Activated naive CD8-positive, alpha-beta T cell treated with anti-CD3 and anti-CD28 coated beads for 36 hours (primary cell): Measurements from ENCODE around the gene MREG. TPM values are rescaled to one million over a fixed set of nuclear protein-coding genes. Genes with fewer than 3 reads are reported as not detected.
"Not testable (repeated sequence)": the region's sequence is repeated elsewhere in the genome, so short reads cannot be mapped to it uniquely, and the experiment has no call there.

Source experiments
- DNase-seq: peaks from one replicate; pipeline ENCODE4 v3.0.0; 2021
- H3K27ac Mint-ChIP-seq: one replicate; pipeline ENCODE4 v1.8.0; 2022; ENCODE audit warnings: mild to moderate bottlenecking, moderate library complexity, mixed read lengths
- H3K27me3 Mint-ChIP-seq: one replicate; pipeline ENCODE4 v1.8.0; 2022; ENCODE audit warnings: mild to moderate bottlenecking, mixed read lengths
- H3K36me3 Mint-ChIP-seq: one replicate; pipeline ENCODE4 v1.8.0; 2021; ENCODE audit warnings: mild to moderate bottlenecking, mixed read lengths
- H3K4me1 Mint-ChIP-seq: one replicate; pipeline ENCODE4 v1.8.0; 2021; ENCODE audit warnings: mixed read lengths
- H3K4me3 Mint-ChIP-seq: one replicate; pipeline ENCODE4 v1.8.0; 2022; ENCODE audit warnings: mild to moderate bottlenecking, moderate library complexity, mixed read lengths
- H3K9me3 Mint-ChIP-seq: one replicate; pipeline ENCODE4 v1.8.0; 2022; ENCODE audit warnings: mixed read lengths
- total RNA-seq, 2 experiments: library from RNA; stranded (reverse); gene quantifications; one replicate each; pipeline ENCODE4 v1.2.3, GENCODE V29; 2021

MREG gene
- total RNA-seq, 2 experiments from 2014 or later: 10.8 to 12.1 TPM

- no peak overlapping the region for H3K4me3 Mint-ChIP-seq
- no peak for DNase-seq
- H3K27ac Mint-ChIP-seq: no peak overlapping the region
- H3K4me1 Mint-ChIP-seq: peaks cover 4% of the 10 kb centered on the region
- H3K27me3 Mint-ChIP-seq: no peaks in the 10 kb centered on the region
- H3K36me3 Mint-ChIP-seq: peaks cover 34% of the 10 kb centered on the region
- peaks cover 15% of the 10 kb centered on the region for H3K9me3 Mint-ChIP-seq
Measured at GRCh38 chr2:215983581-215984351, 29.6 kb downstream of the MREG start.

GRCh38 chr2:215982465-215982875 lies 30.9 kb downstream of the MREG start:
- no peaks in the 10 kb centered on the region for H3K27me3 Mint-ChIP-seq
- peaks cover 38% of the 10 kb centered on the region for H3K36me3 Mint-ChIP-seq
- no peak overlapping the region for H3K27ac Mint-ChIP-seq
- peaks cover 4% of the 10 kb centered on the region for H3K4me1 Mint-ChIP-seq
- no peak overlapping the region for H3K4me3 Mint-ChIP-seq
- DNase-seq: no peak
- H3K9me3 Mint-ChIP-seq: peaks cover 15% of the 10 kb centered on the region

- Mint-ChIP-seq H3K36me3 (peaks cover 26% of the 10 kb centered on the region), H3K4me3 (no peak overlapping the region), H3K4me1 (peaks cover 4% of the 10 kb centered on the region), H3K27me3 (no peaks in the 10 kb centered on the region), H3K9me3 (peaks cover 8% of the 10 kb centered on the region), H3K27ac (no peak overlapping the region)
- no peak for DNase-seq
Measured at GRCh38 chr2:215981115-215981514, 32.2 kb downstream of the MREG start.

GRCh38 chr2:215979620-215980019 lies 33.7 kb downstream of the MREG start:
- Mint-ChIP-seq H3K27ac (no peak overlapping the region), H3K9me3 (peaks cover 8% of the 10 kb centered on the region), H3K4me3 (no peak overlapping the region), H3K27me3 (no peaks in the 10 kb centered on the region), H3K36me3 (peaks cover 20% of the 10 kb centered on the region), H3K4me1 (peaks cover 6% of the 10 kb centered on the region)
- no peak for DNase-seq

GRCh38 chr2:215974700-215975429 lies 38.5 kb downstream of the MREG start:
- Mint-ChIP-seq H3K27ac (no peak overlapping the region), H3K36me3 (peaks cover 26% of the 10 kb centered on the region), H3K9me3 (peaks cover 3% of the 10 kb centered on the region), H3K4me3 (no peak overlapping the region), H3K4me1 (peaks cover 14% of the 10 kb centered on the region), H3K27me3 (no peaks in the 10 kb centered on the region)
- no peak for DNase-seq

- Mint-ChIP-seq H3K4me1 (peaks cover 14% of the 10 kb centered on the region), H3K27me3 (no peaks in the 10 kb centered on the region), H3K27ac (no peak overlapping the region), H3K36me3 (peaks cover 25% of the 10 kb centered on the region), H3K4me3 (no peak overlapping the region), H3K9me3 (peaks cover 3% of the 10 kb centered on the region)
- DNase-seq: no peak
Measured at GRCh38 chr2:215973954-215974699, 39.2 kb downstream of the MREG start.

DNA sequence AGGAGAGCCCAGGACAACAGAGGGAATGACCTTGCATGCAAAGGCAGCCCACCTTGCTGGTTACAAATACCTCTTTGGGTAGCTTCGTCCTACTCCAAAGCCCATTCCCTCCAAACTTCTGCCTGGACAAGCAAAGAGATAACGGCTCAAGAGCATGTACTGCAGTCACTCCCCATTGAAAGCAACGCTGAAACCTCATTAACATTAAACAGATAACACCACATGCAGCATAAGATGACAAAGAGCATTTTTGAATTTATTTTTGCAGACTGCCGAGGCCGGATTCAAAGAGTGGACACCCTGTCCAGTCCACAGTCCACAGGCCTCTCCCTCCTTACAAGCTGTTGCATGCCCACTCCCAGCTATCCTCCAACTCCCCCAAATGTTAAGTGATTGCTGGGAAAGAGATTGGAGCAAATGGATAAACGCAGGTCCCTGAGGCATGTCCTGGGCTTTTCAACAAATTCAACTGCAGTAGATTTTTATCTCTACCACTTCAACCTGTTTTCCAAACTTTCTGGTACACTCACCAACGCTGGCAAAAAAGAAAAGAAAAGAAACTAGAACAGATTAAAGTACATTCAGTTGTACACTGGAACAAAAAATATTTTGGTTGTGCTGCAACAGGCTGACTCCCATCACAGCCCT lies 40.1 kb downstream of the MREG start:
- peaks cover 17% of the 10 kb centered on the region for H3K4me1 Mint-ChIP-seq
- no peak overlapping the region for H3K4me3 Mint-ChIP-seq

DNA sequence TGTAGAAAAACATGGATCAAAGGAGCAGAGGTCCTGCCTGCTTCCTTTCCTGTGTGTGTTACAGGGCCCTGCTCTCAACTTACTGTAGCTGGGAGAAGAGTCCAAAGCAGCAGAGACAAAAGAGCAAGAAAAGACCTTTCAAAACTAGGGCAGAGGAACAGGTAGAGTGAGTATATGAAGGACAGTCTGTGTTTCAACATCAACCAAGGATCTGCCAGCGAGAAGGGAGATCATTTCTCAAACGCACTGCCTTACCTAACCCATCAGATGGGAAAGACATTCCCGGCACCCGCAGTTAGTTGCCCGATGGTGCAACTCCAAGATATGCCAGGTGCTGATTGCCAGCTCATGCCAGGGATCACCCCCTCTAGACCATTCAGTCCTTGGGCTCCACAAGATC lies 41.7 kb downstream of the MREG start:
- Mint-ChIP-seq H3K27ac (no peak overlapping the region), H3K4me3 (no peak overlapping the region), H3K27me3 (no peaks in the 10 kb centered on the region), H3K36me3 (peaks cover 22% of the 10 kb centered on the region), H3K4me1 (peaks cover 21% of the 10 kb centered on the region), H3K9me3 (peaks cover 3% of the 10 kb centered on the region)
- no peak for DNase-seq

More for the DNA sequence above, 40.1 kb downstream of the MREG start:
- peaks cover 23% of the 10 kb centered on the region for H3K36me3 Mint-ChIP-seq
- no peak for DNase-seq
- peaks cover 3% of the 10 kb centered on the region for H3K9me3 Mint-ChIP-seq
- H3K27me3 Mint-ChIP-seq: no peaks in the 10 kb centered on the region
- no peak overlapping the region for H3K27ac Mint-ChIP-seq

DNA sequence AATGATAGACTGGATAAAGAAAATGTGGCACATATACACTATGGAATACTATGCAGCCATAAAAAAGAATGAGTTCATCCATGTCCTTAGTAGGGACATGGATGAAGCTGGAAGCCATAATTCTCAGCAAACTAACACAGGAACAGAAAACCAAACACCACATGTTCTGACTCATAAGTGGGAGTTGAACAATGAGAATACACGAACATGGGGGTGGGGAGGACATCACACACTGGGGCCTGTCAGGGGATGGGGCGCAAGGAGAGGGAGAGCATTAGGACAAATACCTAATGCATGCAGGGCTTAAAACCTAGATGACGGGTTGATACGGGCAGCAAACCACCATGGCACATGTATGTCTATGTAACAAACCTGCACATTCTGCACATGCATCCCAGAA lies 42.5 kb downstream of the MREG start:
- peaks cover 21% of the 10 kb centered on the region for H3K4me1 Mint-ChIP-seq
- not testable (repeated sequence) for H3K27me3 Mint-ChIP-seq, H3K4me3 Mint-ChIP-seq, H3K27ac Mint-ChIP-seq, DNase-seq, H3K9me3 Mint-ChIP-seq
- peaks cover 22% of the 10 kb centered on the region for H3K36me3 Mint-ChIP-seq

DNA sequence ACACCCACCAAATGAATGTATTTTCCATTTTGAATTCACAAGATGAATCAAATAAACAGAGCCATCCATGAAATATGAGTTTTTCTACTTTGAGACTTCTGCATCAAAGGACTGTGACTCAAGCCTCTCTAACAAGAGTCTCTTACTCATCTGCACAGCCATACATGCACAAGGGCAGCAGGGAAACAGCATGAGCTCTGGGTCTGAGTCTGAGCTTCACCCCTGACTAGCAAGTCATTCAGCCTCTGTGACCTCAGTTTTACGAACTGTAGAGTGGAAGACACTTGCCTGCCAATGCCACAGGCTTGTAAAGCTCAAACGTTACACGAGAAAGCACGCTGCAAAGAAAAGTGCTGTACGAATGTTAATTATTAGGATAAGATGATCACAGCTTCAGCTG lies 42.9 kb downstream of the MREG start:
- H3K27me3 Mint-ChIP-seq: no peaks in the 10 kb centered on the region
- H3K4me1 Mint-ChIP-seq: peaks cover 25% of the 10 kb centered on the region
- H3K9me3 Mint-ChIP-seq: peaks cover 3% of the 10 kb centered on the region
- H3K4me3 Mint-ChIP-seq: no peak overlapping the region
- no peak for DNase-seq
- peaks cover 22% of the 10 kb centered on the region for H3K36me3 Mint-ChIP-seq
- no peak overlapping the region for H3K27ac Mint-ChIP-seq

- no peak for DNase-seq
- Mint-ChIP-seq H3K9me3 (peaks cover 3% of the 10 kb centered on the region), H3K4me1 (peaks cover 24% of the 10 kb centered on the region), H3K27ac (no peak overlapping the region), H3K27me3 (no peaks in the 10 kb centered on the region), H3K4me3 (no peak overlapping the region), H3K36me3 (peaks cover 22% of the 10 kb centered on the region)
Measured at GRCh38 chr2:215969131-215969841, 44.1 kb downstream of the MREG start.

DNA sequence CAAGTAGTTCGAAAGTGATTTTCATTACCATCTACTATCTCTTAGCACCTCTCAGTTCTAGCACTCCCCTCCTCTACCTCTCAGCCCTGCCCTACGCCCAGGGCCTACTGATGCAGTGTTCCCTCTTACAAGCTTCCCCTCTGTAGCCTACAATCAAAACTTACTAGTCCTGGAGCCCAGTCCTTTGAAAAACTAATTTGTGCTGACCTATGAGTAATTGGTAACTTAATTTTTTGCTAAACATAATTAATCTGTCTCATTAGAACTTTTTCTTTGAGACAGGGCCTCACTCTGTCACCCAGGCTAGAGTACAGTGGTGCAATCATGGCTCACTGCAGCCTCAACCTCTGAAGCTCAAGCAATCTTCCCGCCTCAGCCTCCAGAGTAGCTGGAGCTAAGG lies 44.9 kb downstream of the MREG start:
- Mint-ChIP-seq H3K27me3 (no peaks in the 10 kb centered on the region), H3K9me3 (peaks cover 3% of the 10 kb centered on the region), H3K36me3 (peaks cover 22% of the 10 kb centered on the region), H3K4me1 (peaks cover 24% of the 10 kb centered on the region), H3K4me3 (no peak overlapping the region), H3K27ac (no peak overlapping the region)
- DNase-seq: no peak

DNA sequence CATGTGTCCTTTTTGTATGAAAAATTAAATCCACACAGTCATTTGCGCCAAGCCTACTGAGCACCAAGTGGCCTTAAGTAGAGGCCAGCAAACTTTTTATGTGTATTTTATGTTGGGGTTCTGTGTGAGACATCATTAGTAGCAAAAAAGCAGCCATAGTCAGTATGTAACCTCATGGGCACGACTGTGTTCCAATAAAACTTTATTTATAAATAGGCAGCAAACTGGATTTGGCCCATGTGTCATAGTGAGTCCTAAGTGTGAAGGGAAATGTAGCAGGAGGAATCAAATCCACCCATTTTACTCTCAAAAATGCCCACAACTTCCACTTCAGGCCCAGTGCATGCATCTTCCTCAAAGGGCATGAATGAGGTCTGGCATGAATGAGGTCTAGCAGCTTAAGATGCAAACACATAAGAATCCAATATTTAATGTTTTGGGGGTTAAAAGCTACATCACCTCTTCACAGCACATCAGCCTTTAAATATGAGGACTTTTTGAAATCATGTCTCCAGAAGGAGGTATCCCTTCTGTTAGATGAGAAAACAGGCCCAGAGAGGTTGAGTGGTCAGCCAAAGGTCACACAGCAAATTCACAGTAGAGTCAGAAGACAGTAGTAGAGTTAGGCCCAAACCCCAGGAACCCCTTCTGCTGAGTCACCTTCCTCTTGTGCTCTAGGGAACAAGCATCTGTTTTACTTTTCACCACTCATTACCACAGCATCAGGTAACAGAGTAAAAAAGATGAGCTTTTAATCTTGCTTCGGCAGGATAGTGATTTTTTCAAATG lies 45.6 kb downstream of the MREG start:
- peaks cover 20% of the 10 kb centered on the region for H3K36me3 Mint-ChIP-seq
- no peak for DNase-seq
- H3K9me3 Mint-ChIP-seq: peaks cover 3% of the 10 kb centered on the region
- H3K27ac Mint-ChIP-seq: no peak overlapping the region
- peaks cover 24% of the 10 kb centered on the region for H3K4me1 Mint-ChIP-seq
- no peak overlapping the region for H3K4me3 Mint-ChIP-seq
- H3K27me3 Mint-ChIP-seq: no peaks in the 10 kb centered on the region

GRCh38 chr2:215966951-215967350 lies 46.4 kb downstream of the MREG start:
- Mint-ChIP-seq H3K9me3 (peaks cover 3% of the 10 kb centered on the region), H3K4me1 (peaks cover 24% of the 10 kb centered on the region), H3K27me3 (no peaks in the 10 kb centered on the region), H3K36me3 (peaks cover 24% of the 10 kb centered on the region), H3K27ac (no peak overlapping the region), H3K4me3 (no peak overlapping the region)
- no peak for DNase-seq
